ENCODE measurements around the gene EDEM1.

- TF ChIP-seq, protein P1, sequence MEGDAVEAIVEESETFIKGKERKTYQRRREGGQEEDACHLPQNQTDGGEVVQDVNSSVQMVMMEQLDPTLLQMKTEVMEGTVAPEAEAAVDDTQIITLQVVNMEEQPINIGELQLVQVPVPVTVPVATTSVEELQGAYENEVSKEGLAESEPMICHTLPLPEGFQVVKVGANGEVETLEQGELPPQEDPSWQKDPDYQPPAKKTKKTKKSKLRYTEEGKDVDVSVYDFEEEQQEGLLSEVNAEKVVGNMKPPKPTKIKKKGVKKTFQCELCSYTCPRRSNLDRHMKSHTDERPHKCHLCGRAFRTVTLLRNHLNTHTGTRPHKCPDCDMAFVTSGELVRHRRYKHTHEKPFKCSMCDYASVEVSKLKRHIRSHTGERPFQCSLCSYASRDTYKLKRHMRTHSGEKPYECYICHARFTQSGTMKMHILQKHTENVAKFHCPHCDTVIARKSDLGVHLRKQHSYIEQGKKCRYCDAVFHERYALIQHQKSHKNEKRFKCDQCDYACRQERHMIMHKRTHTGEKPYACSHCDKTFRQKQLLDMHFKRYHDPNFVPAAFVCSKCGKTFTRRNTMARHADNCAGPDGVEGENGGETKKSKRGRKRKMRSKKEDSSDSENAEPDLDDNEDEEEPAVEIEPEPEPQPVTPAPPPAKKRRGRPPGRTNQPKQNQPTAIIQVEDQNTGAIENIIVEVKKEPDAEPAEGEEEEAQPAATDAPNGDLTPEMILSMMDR (conservative IDR thresholded peaks at IDR 0.05) = no peak
- TF ChIP-seq ZFX (IDR thresholded peaks at IDR 0.05) = no peak
These were observed 71.0 kb downstream of the EDEM1 start for GRCh38 chr3:5258526-5258925.
